Caco-2 (cell line): ENCODE data around the gene PRR12. TPM values are rescaled to one million over a fixed set of nuclear protein-coding genes. Genes with fewer than 3 reads are reported as not detected.

Experiments
- BruUV-seq: library from RNA; stranded (reverse); fragments of 400-500 nt; replicated peaks from 2 replicates; lab custom pipeline; 2021; lab: Mats Ljungman, UMichigan
- CTCF ChIA-PET: fragments of 300-600 bp; sonication (Branson Sonifier 250); formaldehyde crosslinking; loops from one replicate; lab custom pipeline; 2022; ENCODE audit warnings: antibody characterized with exemption; lab: Charles Lee
- POLR2A ChIA-PET: fragments of 300-600 bp; sonication (Branson Sonifier 250); formaldehyde crosslinking; loops from one replicate; lab custom pipeline; 2022; ENCODE audit warnings: antibody characterized with exemption; lab: Charles Lee
- DNase-seq, 2 experiments: peaks; one replicate each; pipeline versions ENCODE4 v3.0.0 to v3.0.0-alpha.2; 2020 to 2022
- H3K27me3 ChIP-seq: replicated peaks from 2 replicates; pipeline ENCODE4 v1.6.0; 2011; ENCODE audit warnings: low read length; ENCODE audit not compliant: control insufficient read depth, insufficient read depth
- H3K36me3 ChIP-seq: 2 replicates; pipeline ENCODE4 v1.5.1; 2011; ENCODE audit warnings: low read length; ENCODE audit not compliant: control insufficient read depth, insufficient read depth
- H3K4me1 ChIP-seq: fragments of 250-450 bp; sonication (Bioruptor Pico); 2 replicates; pipeline ENCODE4 v1.5.1; 2020; ENCODE audit warnings: mild to moderate bottlenecking
- H3K4me3 ChIP-seq: 2 replicates; pipeline ENCODE4 v1.5.1; 2011; ENCODE audit warnings: low read depth, mild to moderate bottlenecking, control low read depth, low read length
- H3K9me3 ChIP-seq: fragments of 250-450 bp; sonication (Bioruptor Pico); 2 replicates; pipeline ENCODE4 v1.5.1; 2020; ENCODE audit warnings: mild to moderate bottlenecking, moderate library complexity
- H3K27ac Mint-ChIP-seq: one replicate; pipeline ENCODE4 v1.8.0; 2022; ENCODE audit warnings: mixed read lengths; ENCODE audit not compliant: unreplicated experiment
- H3K27me3 Mint-ChIP-seq: one replicate; pipeline ENCODE4 v1.8.0; 2022; ENCODE audit warnings: mixed read lengths; ENCODE audit not compliant: insufficient read depth, unreplicated experiment
- H3K36me3 Mint-ChIP-seq: one replicate; pipeline ENCODE4 v1.8.0; 2022; ENCODE audit warnings: mild to moderate bottlenecking, mixed read lengths; ENCODE audit not compliant: insufficient read depth, unreplicated experiment
- H3K4me1 Mint-ChIP-seq: one replicate; pipeline ENCODE4 v1.8.0; 2022; ENCODE audit warnings: low read depth, mixed read lengths; ENCODE audit not compliant: unreplicated experiment
- H3K4me3 Mint-ChIP-seq: one replicate; pipeline ENCODE4 v1.8.0; 2022; ENCODE audit warnings: mild to moderate bottlenecking, moderate library complexity, mixed read lengths; ENCODE audit not compliant: unreplicated experiment
- H3K9me3 Mint-ChIP-seq: one replicate; pipeline ENCODE4 v1.8.0; 2022; ENCODE audit warnings: mixed read lengths; ENCODE audit not compliant: unreplicated experiment
- CTCF ChIP-seq, 2 experiments: fragments of 200-600 bp in 1 of 2; IDR thresholded peaks; 1 replicate in 1 of 2; 2 replicates in 1 of 2; pipeline versions ENCODE4 v1.5.1 to v1.8.0; 2011 to 2022; ENCODE audit warnings: antibody characterized with exemption in 1 of 2, control low read depth in 1 of 2, inconsistent platforms in 1 of 2, low read depth in 1 of 2, low read length in 1 of 2, mild to moderate bottlenecking in 1 of 2, moderate library complexity in 1 of 2; ENCODE audit not compliant: insufficient read depth in 1 of 2, severe bottlenecking in 1 of 2, unreplicated experiment in 1 of 2
- intact Hi-C: fragments of 100-400 bp; cut with micrococcal nuclease; formaldehyde crosslinking; loops from one replicate; pipeline ENCODE4 v1.10.0; 2022; ENCODE audit not compliant: unreplicated experiment
- total RNA-seq: library from RNA; stranded (reverse); gene quantifications from 2 replicates; pipeline ENCODE4 v1.2.3, GENCODE V29; 2022

PRR12 gene
- total RNA-seq, 1 experiment from 2014 or later = 38.8 TPM

- intact Hi-C loops = no loop called here
- Mint-ChIP-seq H3K27me3 (no peaks in the 10 kb centered on the region), H3K4me3 (no peak overlapping the region), H3K36me3 (peaks cover 67% of the 10 kb centered on the region), H3K4me1 (no peaks in the 10 kb centered on the region), H3K27ac (no peak overlapping the region), H3K9me3 (no peaks in the 10 kb centered on the region)
- Histone ChIP-seq H3K36me3 (peaks cover 1% of the 10 kb centered on the region), H3K4me1 (no peaks in the 10 kb centered on the region), H3K4me3 (no peak overlapping the region), H3K27me3 (no peaks in the 10 kb centered on the region), H3K9me3 (no peaks in the 10 kb centered on the region)
- no peak for DNase-seq
- POLR2A ChIA-PET = no interaction called here
- no peak for TF ChIP-seq CTCF (IDR thresholded peaks at IDR 0.05; ENCODE audit: insufficient read depth in 1 of 2, low read depth in 1 of 2, low read length in 1 of 2, severe bottlenecking in 1 of 2, unreplicated experiment in 1 of 2)
- CTCF ChIA-PET = interaction anchor here (0.8 kb wide), 1 partner anchor 50 kb away, joined by 4 read pairs; no protein-coding TSS in a partner anchor
- no TSS peak for BruUV-seq
Observed at GRCh38 chr19:49626226-49626625, 35.2 kb downstream of the PRR12 start.

- H3K27me3 ChIP-seq = no peaks in the 10 kb centered on the region
- TF ChIP-seq CTCF (IDR thresholded peaks at IDR 0.05; ENCODE audit: insufficient read depth in 1 of 2, low read depth in 1 of 2, low read length in 1 of 2, severe bottlenecking in 1 of 2, unreplicated experiment in 1 of 2) = no peak
- Mint-ChIP-seq H3K4me1 (no peaks in the 10 kb centered on the region), H3K9me3 (no peaks in the 10 kb centered on the region), H3K4me3 (no peak overlapping the region), H3K36me3 (peaks cover 66% of the 10 kb centered on the region), H3K27ac (no peak overlapping the region), H3K27me3 (no peaks in the 10 kb centered on the region)
- H3K36me3 ChIP-seq = peaks cover 1% of the 10 kb centered on the region
- no peaks in the 10 kb centered on the region for H3K9me3 ChIP-seq
- ChIA-PET CTCF (interaction anchor here (0.6 kb wide), 1 partner anchor 1094 kb away, joined by 3 read pairs; no protein-coding TSS in a partner anchor), POLR2A (interaction anchor here (0.8 kb wide), 1 partner anchor 11 kb away, joined by 3 read pairs; no protein-coding TSS in a partner anchor)
- intact Hi-C loops = no loop called here
- BruUV-seq = no TSS peak
- H3K4me3 ChIP-seq = no peak overlapping the region
- DNase-seq = no peak
- peaks cover 7% of the 10 kb centered on the region; the same call in 1 of the 2 replicates for H3K4me1 ChIP-seq
Observed at GRCh38 chr19:49629659-49630058, 38.7 kb downstream of the PRR12 start.

- BruUV-seq = TSS peak; percentile 39
Observed at GRCh38 chr19:49631014-49631588, 40.1 kb downstream of the PRR12 start.

More at GRCh38 chr19:49631014-49631588, 40.1 kb downstream of the PRR12 start:
- Mint-ChIP-seq H3K27me3 (no peaks in the 10 kb centered on the region), H3K4me3 (no peak overlapping the region), H3K4me1 (no peaks in the 10 kb centered on the region), H3K27ac (no peak overlapping the region), H3K36me3 (peaks cover 69% of the 10 kb centered on the region), H3K9me3 (no peaks in the 10 kb centered on the region)
- Histone ChIP-seq H3K4me3 (no peak overlapping the region), H3K27me3 (no peaks in the 10 kb centered on the region), H3K9me3 (no peaks in the 10 kb centered on the region), H3K4me1 (peaks cover 7% of the 10 kb centered on the region; the same call in 1 of the 2 replicates), H3K36me3 (no peaks in the 10 kb centered on the region; the same call in 1 of the 2 replicates)
- TF ChIP-seq CTCF (IDR thresholded peaks at IDR 0.05; ENCODE audit: insufficient read depth in 1 of 2, low read depth in 1 of 2, low read length in 1 of 2, severe bottlenecking in 1 of 2, unreplicated experiment in 1 of 2) = no peak
- CTCF ChIA-PET = interaction anchor here (1.2 kb wide), 1 partner anchor 9 kb away, joined by 6 read pairs; the partner anchor contains the start of gene RRAS
- intact Hi-C loops = no loop called here
- DNase-seq = no peak
- POLR2A ChIA-PET = interaction anchor here (1.1 to 1.3 kb wide), 2 partner anchors 9 to 11 kb away, joined by 4 to 10 read pairs; partner anchors contain the start of genes RRAS and SCAF1
